IMR-90 (cell line): Measurements from ENCODE around the gene D2HGDH.

Experiments used
- BHLHE40 ChIP-seq: fragments of 150-350 bp; IDR thresholded peaks from 2 replicates; pipeline ENCODE4 v1.6.1; 2016; ENCODE audit warnings: mild to moderate bottlenecking, low read depth, low read length
- ELK1 ChIP-seq: fragments of 150-350 bp; IDR thresholded peaks from 2 replicates; pipeline ENCODE4 v1.6.1; 2016; ENCODE audit warnings: low read depth, mild to moderate bottlenecking, low read length, moderate library complexity, borderline replicate concordance
- MAZ ChIP-seq: IDR thresholded peaks from 2 replicates; pipeline ENCODE4 v1.6.1; 2012; ENCODE audit warnings: low read depth, mild to moderate bottlenecking, low read length, improper control_type of control experiment, moderate library complexity, borderline replicate concordance
- MXI1 ChIP-seq: IDR thresholded peaks from 2 replicates; pipeline ENCODE4 v1.6.1; 2012; ENCODE audit warnings: low read depth, mild to moderate bottlenecking, low read length, moderate library complexity, borderline replicate concordance
- POLR2A ChIP-seq: IDR thresholded peaks from 2 replicates; pipeline ENCODE4 v1.6.1; 2012; ENCODE audit warnings: mild to moderate bottlenecking, low read depth, low read length
- RAD21 ChIP-seq: IDR thresholded peaks from 2 replicates; pipeline ENCODE4 v1.6.1; 2012; ENCODE audit warnings: low read length, improper control_type of control experiment
- RCOR1 ChIP-seq: IDR thresholded peaks from 2 replicates; pipeline ENCODE4 v1.6.1; 2012; ENCODE audit warnings: mild to moderate bottlenecking, low read length, improper control_type of control experiment; ENCODE audit not compliant: insufficient replicate concordance
- RFX5 ChIP-seq: IDR thresholded peaks from 2 replicates; pipeline ENCODE4 v1.8.0; 2012; ENCODE audit warnings: low read depth, mild to moderate bottlenecking, low read length, moderate library complexity
- SMC3 ChIP-seq: fragments of 150-350 bp; IDR thresholded peaks from 2 replicates; pipeline ENCODE4 v1.6.1; 2016; ENCODE audit warnings: low read depth, mild to moderate bottlenecking, antibody characterized with exemption, low read length, moderate library complexity
- USF2 ChIP-seq: fragments of 150-350 bp; IDR thresholded peaks from 2 replicates; pipeline ENCODE4 v1.6.1; 2017; ENCODE audit warnings: mild to moderate bottlenecking, antibody characterized with exemption, low read length, low read depth
- TF ChIP-seq, protein P1 (sequence below): conservative IDR thresholded peaks from 2 replicates; pipeline ENCODE4 v1.5.1; 2012; ENCODE audit warnings: mild to moderate bottlenecking, low read depth, low read length, improper control_type of control experiment

GRCh38 chr2:241739177-241739576, 4.7 kb downstream of the D2HGDH start:
- TF ChIP-seq, protein P1, sequence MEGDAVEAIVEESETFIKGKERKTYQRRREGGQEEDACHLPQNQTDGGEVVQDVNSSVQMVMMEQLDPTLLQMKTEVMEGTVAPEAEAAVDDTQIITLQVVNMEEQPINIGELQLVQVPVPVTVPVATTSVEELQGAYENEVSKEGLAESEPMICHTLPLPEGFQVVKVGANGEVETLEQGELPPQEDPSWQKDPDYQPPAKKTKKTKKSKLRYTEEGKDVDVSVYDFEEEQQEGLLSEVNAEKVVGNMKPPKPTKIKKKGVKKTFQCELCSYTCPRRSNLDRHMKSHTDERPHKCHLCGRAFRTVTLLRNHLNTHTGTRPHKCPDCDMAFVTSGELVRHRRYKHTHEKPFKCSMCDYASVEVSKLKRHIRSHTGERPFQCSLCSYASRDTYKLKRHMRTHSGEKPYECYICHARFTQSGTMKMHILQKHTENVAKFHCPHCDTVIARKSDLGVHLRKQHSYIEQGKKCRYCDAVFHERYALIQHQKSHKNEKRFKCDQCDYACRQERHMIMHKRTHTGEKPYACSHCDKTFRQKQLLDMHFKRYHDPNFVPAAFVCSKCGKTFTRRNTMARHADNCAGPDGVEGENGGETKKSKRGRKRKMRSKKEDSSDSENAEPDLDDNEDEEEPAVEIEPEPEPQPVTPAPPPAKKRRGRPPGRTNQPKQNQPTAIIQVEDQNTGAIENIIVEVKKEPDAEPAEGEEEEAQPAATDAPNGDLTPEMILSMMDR = no peak
- TF ChIP-seq SMC3 (no peak), POLR2A (no peak), RFX5 (no peak), USF2 (no peak), RAD21 (no peak), MXI1 (no peak), ELK1 (no peak), MAZ (no peak), RCOR1 (no peak), BHLHE40 (no peak)
